WERI-Rb-1 (cell line): ENCODE data around the gene RAB8A.

Source experiments
- DNase-seq: peaks from one replicate; pipeline ENCODE4 v3.0.0-alpha.2; 2020
- H3K27ac ChIP-seq: fragments of 250-450 bp; sonication (Bioruptor Pico); 2 replicates; pipeline ENCODE4 v1.5.1; 2020; ENCODE audit warnings: mild to moderate bottlenecking, moderate library complexity
- H3K27me3 ChIP-seq: fragments of 250-450 bp; sonication (Bioruptor Pico); 2 replicates; pipeline ENCODE4 v1.5.1; 2021; ENCODE audit warnings: mild to moderate bottlenecking, low read depth, moderate library complexity; ENCODE audit not compliant: insufficient read depth, severe bottlenecking
- H3K36me3 ChIP-seq: fragments of 250-450 bp; sonication (Bioruptor Pico); 2 replicates; pipeline ENCODE4 v1.5.1; 2020; ENCODE audit warnings: mild to moderate bottlenecking, moderate library complexity
- H3K4me3 ChIP-seq: 2 replicates; pipeline ENCODE4 v1.5.1; 2011; ENCODE audit warnings: low read depth, mild to moderate bottlenecking, control low read depth, low read length
- H3K9me3 ChIP-seq: fragments of 250-450 bp; sonication (Bioruptor Pico); 2 replicates; pipeline ENCODE4 v1.5.1; 2021; ENCODE audit warnings: mild to moderate bottlenecking, moderate library complexity; ENCODE audit not compliant: severe bottlenecking
- CTCF ChIP-seq: IDR thresholded peaks from 2 replicates; pipeline ENCODE4 v1.5.1; 2011; ENCODE audit warnings: low read depth, mild to moderate bottlenecking, control low read depth, inconsistent platforms, low read length

The RAB8A gene

GRCh38 chr19:16164222-16164890 is 52.7 kb downstream of the RAB8A start:
- Histone ChIP-seq H3K9me3 (peaks cover 4% of the 10 kb centered on the region), H3K4me3 (no peak overlapping the region), H3K27me3 (no peaks in the 10 kb centered on the region), H3K36me3 (no peaks in the 10 kb centered on the region), H3K27ac (no peak overlapping the region)
- no peak for TF ChIP-seq CTCF
- DNase-seq, result no peak

GRCh38 chr19:16166417-16166816 is 54.7 kb downstream of the RAB8A start:
- Histone ChIP-seq H3K27ac (no peak overlapping the region), H3K27me3 (peaks cover 7% of the 10 kb centered on the region), H3K36me3 (no peaks in the 10 kb centered on the region), H3K4me3 (no peak overlapping the region), H3K9me3 (peaks cover 4% of the 10 kb centered on the region)
- no peak for DNase-seq
- no peak for TF ChIP-seq CTCF

- no peak overlapping the region for H3K4me3 ChIP-seq
- peaks cover 4% of the 10 kb centered on the region for H3K9me3 ChIP-seq
- H3K27ac ChIP-seq, result no peak overlapping the region
- no peak for TF ChIP-seq CTCF
- H3K36me3 ChIP-seq, result no peaks in the 10 kb centered on the region
- H3K27me3 ChIP-seq, result peaks cover 14% of the 10 kb centered on the region
- DNase-seq, result no peak
Measured at GRCh38 chr19:16167055-16167454, 55.4 kb downstream of the RAB8A start.

- peaks cover 18% of the 10 kb centered on the region for H3K27me3 ChIP-seq
- H3K9me3 ChIP-seq, result peaks cover 4% of the 10 kb centered on the region
- no peak overlapping the region for H3K27ac ChIP-seq
- no peak overlapping the region for H3K4me3 ChIP-seq
- no peak for TF ChIP-seq CTCF
- no peak for DNase-seq
- no peaks in the 10 kb centered on the region for H3K36me3 ChIP-seq
Measured at GRCh38 chr19:16168465-16169081, 56.9 kb downstream of the RAB8A start.

GRCh38 chr19:16170134-16170533 is 58.4 kb downstream of the RAB8A start:
- TF ChIP-seq CTCF, result no peak

More at GRCh38 chr19:16170134-16170533, 58.4 kb downstream of the RAB8A start:
- Histone ChIP-seq H3K27ac (no peak overlapping the region), H3K27me3 (peaks cover 18% of the 10 kb centered on the region), H3K9me3 (peaks cover 4% of the 10 kb centered on the region), H3K4me3 (no peak overlapping the region), H3K36me3 (no peaks in the 10 kb centered on the region)
- no peak for DNase-seq
